Measurements from ENCODE around the gene PRM3.

The PRM3 gene

DNA sequence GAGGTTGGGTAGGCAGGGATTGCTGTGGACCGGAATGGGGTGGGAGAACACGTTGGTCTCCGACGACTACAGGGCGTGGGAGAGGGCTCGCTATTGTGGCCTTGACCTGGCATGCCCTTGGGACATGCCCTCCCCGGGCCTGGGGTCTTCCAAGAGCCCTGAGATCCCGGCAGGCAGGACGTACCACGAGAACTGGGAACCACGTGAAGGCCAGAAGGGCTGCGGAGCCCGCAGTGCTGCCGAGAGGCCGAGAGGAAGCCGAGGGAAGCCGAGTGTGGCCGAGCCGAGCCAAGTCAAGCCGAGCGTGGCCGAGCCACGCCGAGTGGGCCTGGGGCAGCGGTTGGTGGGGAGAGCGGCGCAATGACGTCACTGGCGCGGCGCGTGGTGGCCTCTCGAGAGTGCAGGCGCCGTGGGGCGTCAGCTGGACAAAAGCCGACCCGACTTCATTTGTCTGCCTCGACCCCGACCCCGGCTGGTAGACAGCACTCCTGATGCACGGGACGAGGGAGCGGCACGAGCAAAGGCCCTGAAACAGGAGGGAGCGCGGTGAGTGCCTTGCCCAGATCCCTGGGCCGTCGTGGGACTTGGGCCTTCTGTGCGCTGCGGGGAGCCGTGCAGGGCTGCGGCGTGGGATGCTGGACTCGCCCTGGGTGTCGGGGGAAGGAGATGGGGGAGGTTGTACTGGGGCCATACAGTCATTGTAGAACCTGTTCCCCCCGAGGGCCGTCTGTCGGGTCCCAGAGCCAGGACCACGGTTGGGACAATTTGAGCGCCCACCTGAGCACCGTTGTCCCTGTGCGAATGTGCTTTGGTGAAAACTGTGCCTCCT lies 24.0 kb downstream of the PRM3 start:
- no peak overlapping the region for H3K4me3 ChIP-seq (ENCODE audit: low read depth, low read length)
- TF ChIP-seq MAX (IDR thresholded peaks at IDR 0.05; ENCODE audit: low read depth, low read length) (no peak), POLR2A (IDR thresholded peaks at IDR 0.05; ENCODE audit: extremely low read depth, insufficient read length) (no peak), CTCF (IDR thresholded peaks at IDR 0.05; ENCODE audit: low read depth, low read length) (no peak), MYC (IDR thresholded peaks at IDR 0.05; ENCODE audit: low read depth, low read length) (no peak)
- DNase-seq (ENCODE audit: low read depth): no peak

GRCh38 chr16:11248133-11248532 lies 25.3 kb downstream of the PRM3 start:
- no peak for TF ChIP-seq MYC (IDR thresholded peaks at IDR 0.05; ENCODE audit: low read depth, low read length)
- TF ChIP-seq MAX (IDR thresholded peaks at IDR 0.05; ENCODE audit: low read depth, low read length): no peak
- TF ChIP-seq POLR2A (IDR thresholded peaks at IDR 0.05; ENCODE audit: extremely low read depth, insufficient read length): no peak
- no peak for TF ChIP-seq CTCF (IDR thresholded peaks at IDR 0.05; ENCODE audit: low read depth, low read length)
- DNase-seq (ENCODE audit: low read depth): no peak
- no peak overlapping the region for H3K4me3 ChIP-seq (ENCODE audit: low read depth, low read length)

DNA sequence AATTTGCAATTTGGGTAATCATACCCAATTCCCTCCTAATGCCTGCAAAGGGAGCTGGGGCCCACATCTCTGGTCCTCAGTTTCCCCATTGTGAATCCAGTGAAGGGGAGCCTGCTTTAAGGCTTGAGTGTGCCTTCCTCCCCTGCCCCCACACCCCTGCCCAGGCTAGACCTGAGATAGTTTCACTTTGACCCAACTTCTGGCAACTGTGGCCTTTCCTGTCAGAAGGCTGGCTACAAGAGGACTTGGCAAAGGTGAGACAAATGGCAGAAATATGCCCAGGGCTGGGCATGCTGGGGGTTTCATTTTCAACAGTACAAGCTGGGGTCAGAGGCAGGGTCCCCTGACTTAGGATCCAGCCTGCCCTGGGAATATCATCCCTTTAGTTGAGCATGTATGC lies 27.4 kb downstream of the PRM3 start:
- no peak for DNase-seq (ENCODE audit: low read depth)
- no peak overlapping the region for H3K4me3 ChIP-seq (ENCODE audit: low read depth, low read length)
- TF ChIP-seq CTCF (IDR thresholded peaks at IDR 0.05; ENCODE audit: low read depth, low read length) (no peak), MAX (IDR thresholded peaks at IDR 0.05; ENCODE audit: low read depth, low read length) (no peak), POLR2A (IDR thresholded peaks at IDR 0.05; ENCODE audit: extremely low read depth, insufficient read length) (no peak), MYC (IDR thresholded peaks at IDR 0.05; ENCODE audit: low read depth, low read length) (no peak)

GRCh38 chr16:11245222-11245737 lies 28.1 kb downstream of the PRM3 start:
- no peak for DNase-seq (ENCODE audit: low read depth)
- H3K4me3 ChIP-seq (ENCODE audit: low read depth, low read length): no peak overlapping the region
- TF ChIP-seq POLR2A (IDR thresholded peaks at IDR 0.05; ENCODE audit: extremely low read depth, insufficient read length): no peak
- TF ChIP-seq MAX (IDR thresholded peaks at IDR 0.05; ENCODE audit: low read depth, low read length): no peak
- TF ChIP-seq CTCF (IDR thresholded peaks at IDR 0.05; ENCODE audit: low read depth, low read length): no peak
- TF ChIP-seq MYC (IDR thresholded peaks at IDR 0.05; ENCODE audit: low read depth, low read length): no peak

GRCh38 chr16:11242658-11243057 lies 30.8 kb downstream of the PRM3 start:
- DNase-seq (ENCODE audit: low read depth): no peak
- H3K4me3 ChIP-seq (ENCODE audit: low read depth, low read length): no peak overlapping the region
- no peak for TF ChIP-seq POLR2A (IDR thresholded peaks at IDR 0.05; ENCODE audit: extremely low read depth, insufficient read length)
- no peak for TF ChIP-seq CTCF (IDR thresholded peaks at IDR 0.05; ENCODE audit: low read depth, low read length)
- no peak for TF ChIP-seq MAX (IDR thresholded peaks at IDR 0.05; ENCODE audit: low read depth, low read length)
- no peak for TF ChIP-seq MYC (IDR thresholded peaks at IDR 0.05; ENCODE audit: low read depth, low read length)
